GM23338 (cell line): Measurements from ENCODE around the gene CASK. TPM values are rescaled to one million over a fixed set of nuclear protein-coding genes. Genes with fewer than 3 reads are reported as not detected.
A peak's percentile ranks its signal among the peaks of the same experiment; 100 is the strongest.

Experiments used
- ATAC-seq: fragments of 200-7000 bp; cut with Tn5 transposase; 3 replicates; pipeline ENCODE4 v1.9.1; 2020
- DNase-seq: peaks from one replicate; pipeline ENCODE4 v3.0.0-alpha.2; 2015; ENCODE audit warnings: low spot score
- H2AFZ ChIP-seq: fragments of 200-600 bp; sonication (generic); 2 replicates; pipeline ENCODE4 v1.8.0; 2016; ENCODE audit warnings: antibody characterized with exemption, mild to moderate bottlenecking, moderate library complexity
- H3F3A ChIP-seq: fragments of 200-600 bp; sonication (generic); replicated peaks from 2 replicates; pipeline ENCODE4 v1.8.0; 2017; ENCODE audit warnings: antibody characterized with exemption, mixed run types, low read depth
- H3K27ac ChIP-seq: fragments of 200-600 bp; sonication (generic); 2 replicates; pipeline ENCODE4 v1.6.1; 2016; ENCODE audit warnings: low read depth
- H3K27me3 ChIP-seq: fragments of 200-600 bp; sonication (generic); 2 replicates; pipeline ENCODE4 v1.8.0; 2016; ENCODE audit warnings: mild to moderate bottlenecking, mixed run types, moderate library complexity; ENCODE audit not compliant: insufficient read depth
- H3K36me3 ChIP-seq: fragments of 200-600 bp; sonication (generic); 2 replicates; pipeline ENCODE4 v1.8.0; 2016; ENCODE audit warnings: mild to moderate bottlenecking; ENCODE audit not compliant: insufficient read depth
- H3K4me1 ChIP-seq: fragments of 200-600 bp; sonication (generic); 2 replicates; pipeline ENCODE4 v1.8.0; 2016; ENCODE audit warnings: mild to moderate bottlenecking, moderate library complexity; ENCODE audit not compliant: insufficient read depth
- H3K4me2 ChIP-seq: fragments of 200-600 bp; sonication (generic); 2 replicates; pipeline ENCODE4 v1.7.1; 2017; ENCODE audit warnings: mixed run types
- H3K4me3 ChIP-seq: fragments of 200-600 bp; sonication (generic); 2 replicates; pipeline ENCODE4 v1.6.1; 2016; ENCODE audit warnings: mixed run types
- H3K79me2 ChIP-seq: fragments of 200-600 bp; sonication (generic); replicated peaks from 2 replicates; pipeline ENCODE4 v1.8.0; 2017; ENCODE audit warnings: mild to moderate bottlenecking; ENCODE audit not compliant: insufficient read depth
- H3K9me2 ChIP-seq: fragments of 200-600 bp; sonication (generic); 2 replicates; pipeline ENCODE4 v1.8.0; 2017; ENCODE audit not compliant: insufficient read depth
- H4K20me1 ChIP-seq: fragments of 200-600 bp; sonication (generic); replicated peaks from 2 replicates; pipeline ENCODE4 v1.8.0; 2017; ENCODE audit warnings: mild to moderate bottlenecking; ENCODE audit not compliant: insufficient read depth
- H3K27ac Mint-ChIP-seq: 2 replicates; pipeline ENCODE4 v1.8.0; 2020; ENCODE audit warnings: inconsistent platforms, mild to moderate bottlenecking, moderate library complexity, mixed read lengths
- H3K27me3 Mint-ChIP-seq: 3 replicates; pipeline ENCODE4 v1.8.0; 2022; ENCODE audit warnings: low read depth, mild to moderate bottlenecking, moderate library complexity, mixed read lengths, inconsistent platforms; ENCODE audit not compliant: insufficient read depth, poor library complexity
- H3K36me3 Mint-ChIP-seq: 3 replicates; pipeline ENCODE4 v1.8.0; 2021; ENCODE audit warnings: low read depth, mild to moderate bottlenecking, inconsistent platforms, moderate library complexity, mixed read lengths
- H3K4me1 Mint-ChIP-seq: 3 replicates; pipeline ENCODE4 v1.8.0; 2020; ENCODE audit warnings: mild to moderate bottlenecking, inconsistent platforms, mixed read lengths
- H3K4me3 Mint-ChIP-seq: 3 replicates; pipeline ENCODE4 v1.8.0; 2021; ENCODE audit warnings: moderate library complexity, mild to moderate bottlenecking, inconsistent platforms, mixed read lengths
- H3K9me3 Mint-ChIP-seq: 3 replicates; pipeline ENCODE4 v1.8.0; 2020; ENCODE audit warnings: moderate library complexity, mild to moderate bottlenecking, inconsistent platforms, mixed read lengths
- CREB1 ChIP-seq: fragments of 250-450 bp; sonication (Bioruptor Pico); IDR thresholded peaks from 2 replicates; pipeline ENCODE4 v1.5.0; 2020; ENCODE audit warnings: low read depth, mild to moderate bottlenecking, moderate library complexity
- CTCF ChIP-seq, 2 experiments: fragments of 200-600 bp in 1 of 2; sonication (generic) in 1 of 2; conservative IDR thresholded peaks; 2 replicates each; pipeline versions ENCODE4 v1.5.1 to v1.6.1; 2016 to 2017; ENCODE audit warnings: antibody characterized with exemption in 2 of 2, low read depth in 2 of 2, mild to moderate bottlenecking in 2 of 2, moderate library complexity in 1 of 2
- EZH2 ChIP-seq: fragments of 200-600 bp; sonication (generic); IDR thresholded peaks from one replicate; pipeline ENCODE4 v1.8.0; 2017; ENCODE audit warnings: antibody characterized with exemption, mild to moderate bottlenecking, low read depth; ENCODE audit not compliant: unreplicated experiment
- EZH2phosphoT487 ChIP-seq: fragments of 200-600 bp; sonication (generic); IDR thresholded peaks from one replicate; pipeline ENCODE4 v1.8.1; 2018; ENCODE audit warnings: antibody characterized with exemption; ENCODE audit not compliant: unreplicated experiment
- NANOG ChIP-seq: IDR thresholded peaks from 2 replicates; pipeline ENCODE4 v1.6.1; 2016; ENCODE audit warnings: antibody characterized with exemption, borderline replicate concordance
- POLR2AphosphoS5 ChIP-seq: IDR thresholded peaks from 2 replicates; pipeline ENCODE4 v1.6.1; 2016; ENCODE audit warnings: antibody characterized with exemption, low read depth
- STAT1 ChIP-seq: IDR thresholded peaks from one replicate; pipeline ENCODE4 v1.6.1; 2016; ENCODE audit warnings: antibody characterized with exemption; ENCODE audit not compliant: unreplicated experiment
- ZNF114 ChIP-seq: fragments of 250-450 bp; sonication (Bioruptor Pico); IDR thresholded peaks from 2 replicates; pipeline ENCODE4 v1.5.0; 2020; ENCODE audit warnings: mild to moderate bottlenecking, moderate library complexity
- ZNF462 ChIP-seq: fragments of 250-450 bp; sonication (Bioruptor Pico); IDR thresholded peaks from 2 replicates; pipeline ENCODE4 v1.5.0; 2020; ENCODE audit warnings: mild to moderate bottlenecking, moderate library complexity
- polyA plus RNA-seq: library from polyadenylated mRNA; unstranded; fragments of >200 nt; fragmentation: Nextera tagmentation; extraction: Ambion mirVana; gene quantifications from 2 replicates; pipeline ENCODE4 v1.2.1, GENCODE V29; 2016
- total RNA-seq: library from RNA; depleted of rRNA; stranded (reverse); fragments of >200 nt; shearing (Covaris generic); gene quantifications from 2 replicates; pipeline ENCODE4 v1.2.3, GENCODE V29; 2014

Gene CASK
- total and polyA plus RNA-seq, 2 experiments from 2014 or later, result 15.3 to 44.4 TPM

- no peak for TF ChIP-seq ZNF462
- TF ChIP-seq ZNF114 (CRISPR knock-in tag), result no peak
Measured at GRCh38 chrX:41516456-41516855, 406.9 kb downstream of the CASK start (continued).

GRCh38 chrX:41515376-41515775, 408.0 kb downstream of the CASK start:
- H3K4me3 ChIP-seq, result no peak overlapping the region
- peaks cover 8% of the 10 kb centered on the region; the same call in 1 of the 2 replicates for H3K4me1 ChIP-seq
- no peaks in the 10 kb centered on the region for H3K27me3 ChIP-seq
- no peaks in the 10 kb centered on the region for H3F3A ChIP-seq
- H3K27ac ChIP-seq, result no peak overlapping the region
- H3K4me2 ChIP-seq, result no peak overlapping the region
- H3K9me3 Mint-ChIP-seq, result no peaks in the 10 kb centered on the region
- H3K79me2 ChIP-seq, result no peaks in the 10 kb centered on the region
- H3K27me3 Mint-ChIP-seq, result peaks cover 5% of the 10 kb centered on the region
- H3K4me3 Mint-ChIP-seq, result no peak overlapping the region
- no peak overlapping the region for H2AFZ ChIP-seq
- no peaks in the 10 kb centered on the region for H4K20me1 ChIP-seq
- H3K36me3 Mint-ChIP-seq, result 0 out of 3 replicates have a peak, but pooled peaks cover 3% of the 10 kb centered on the region
- no peaks in the 10 kb centered on the region for H3K9me2 ChIP-seq
- H3K4me1 Mint-ChIP-seq, result peaks cover 33% of the 10 kb centered on the region
- DNase-seq (peak; percentile 16), ATAC-seq (peak; percentile 31; the same call in 2 of the 3 replicates)
- H3K36me3 ChIP-seq, result no peaks in the 10 kb centered on the region
- no peak overlapping the region for H3K27ac Mint-ChIP-seq
- no peak for TF ChIP-seq ZNF114 (CRISPR knock-in tag)
- no peak for TF ChIP-seq POLR2AphosphoS5
- no peak for TF ChIP-seq NANOG
- no peak for TF ChIP-seq STAT1
- no peak for TF ChIP-seq EZH2phosphoT487
- TF ChIP-seq EZH2, result no peak
- no peak for TF ChIP-seq CREB1 (CRISPR knock-in tag)
- TF ChIP-seq CTCF (conservative IDR thresholded peaks at IDR 0.05; ENCODE audit: low read depth in 2 of 2), result no peak
